ENCODE measurements around the gene BRME1.

DNA sequence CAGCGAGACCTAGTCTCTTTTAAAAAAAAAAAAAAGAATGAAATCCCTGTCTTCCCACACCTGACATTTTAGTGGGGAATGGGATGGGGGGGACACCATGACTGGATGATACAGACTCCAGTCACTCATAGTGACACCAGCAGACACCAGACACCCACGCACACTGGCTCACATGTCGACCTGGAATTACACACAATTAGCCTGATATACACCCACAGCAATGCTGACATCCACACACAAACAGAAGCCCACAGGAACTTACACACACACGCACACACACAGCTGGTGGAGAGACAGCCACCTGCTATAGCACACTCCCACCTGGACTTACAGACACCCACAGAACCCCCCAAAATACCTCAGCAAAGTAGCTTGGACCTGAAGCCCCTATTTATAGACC lies 37.3 kb downstream of the BRME1 start:
- TF ChIP-seq, protein P1, sequence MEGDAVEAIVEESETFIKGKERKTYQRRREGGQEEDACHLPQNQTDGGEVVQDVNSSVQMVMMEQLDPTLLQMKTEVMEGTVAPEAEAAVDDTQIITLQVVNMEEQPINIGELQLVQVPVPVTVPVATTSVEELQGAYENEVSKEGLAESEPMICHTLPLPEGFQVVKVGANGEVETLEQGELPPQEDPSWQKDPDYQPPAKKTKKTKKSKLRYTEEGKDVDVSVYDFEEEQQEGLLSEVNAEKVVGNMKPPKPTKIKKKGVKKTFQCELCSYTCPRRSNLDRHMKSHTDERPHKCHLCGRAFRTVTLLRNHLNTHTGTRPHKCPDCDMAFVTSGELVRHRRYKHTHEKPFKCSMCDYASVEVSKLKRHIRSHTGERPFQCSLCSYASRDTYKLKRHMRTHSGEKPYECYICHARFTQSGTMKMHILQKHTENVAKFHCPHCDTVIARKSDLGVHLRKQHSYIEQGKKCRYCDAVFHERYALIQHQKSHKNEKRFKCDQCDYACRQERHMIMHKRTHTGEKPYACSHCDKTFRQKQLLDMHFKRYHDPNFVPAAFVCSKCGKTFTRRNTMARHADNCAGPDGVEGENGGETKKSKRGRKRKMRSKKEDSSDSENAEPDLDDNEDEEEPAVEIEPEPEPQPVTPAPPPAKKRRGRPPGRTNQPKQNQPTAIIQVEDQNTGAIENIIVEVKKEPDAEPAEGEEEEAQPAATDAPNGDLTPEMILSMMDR (optimal IDR thresholded peaks at IDR 0.05 in 1 of 3, IDR thresholded peaks at IDR 0.05 in 1 of 3, conservative IDR thresholded peaks at IDR 0.05 in 1 of 3; ENCODE audit: extremely low read depth in 1 of 3, insufficient read depth in 2 of 3, low read length in 3 of 3) = no peak
- TF ChIP-seq EZH2 (IDR thresholded peaks at IDR 0.05; ENCODE audit: low read length) = no peak
